Measurements from ENCODE around the gene STK36. TPM values are rescaled to one million over a fixed set of nuclear protein-coding genes. Genes with fewer than 3 reads are reported as not detected.
A peak's percentile ranks its signal among the peaks of the same experiment; 100 is the strongest.

Gene STK36
- total RNA-seq, 1 experiment from 2014 or later = 14.9 TPM

DNA sequence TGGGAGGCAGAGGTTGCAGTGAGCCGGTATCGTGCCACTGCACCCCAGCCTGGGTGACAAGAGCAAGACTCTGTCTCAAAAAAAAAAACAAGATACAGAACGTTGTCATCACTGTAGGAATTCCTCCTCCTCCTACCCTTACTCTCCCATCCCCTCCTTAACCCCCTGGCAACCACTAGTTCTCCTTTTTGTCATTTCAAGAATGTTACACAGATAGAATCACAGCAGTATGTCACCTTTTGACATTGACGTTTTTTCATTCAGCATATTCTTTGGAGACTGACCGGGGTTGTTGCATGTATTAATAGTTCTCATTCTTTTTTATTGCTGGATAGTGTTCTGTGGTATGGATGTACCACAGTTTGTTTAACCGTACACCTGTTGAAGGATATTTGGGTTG is 71.2 kb downstream of the STK36 start:
- no peak for DNase-seq (ENCODE audit: extremely low read depth, low read depth)

DNA sequence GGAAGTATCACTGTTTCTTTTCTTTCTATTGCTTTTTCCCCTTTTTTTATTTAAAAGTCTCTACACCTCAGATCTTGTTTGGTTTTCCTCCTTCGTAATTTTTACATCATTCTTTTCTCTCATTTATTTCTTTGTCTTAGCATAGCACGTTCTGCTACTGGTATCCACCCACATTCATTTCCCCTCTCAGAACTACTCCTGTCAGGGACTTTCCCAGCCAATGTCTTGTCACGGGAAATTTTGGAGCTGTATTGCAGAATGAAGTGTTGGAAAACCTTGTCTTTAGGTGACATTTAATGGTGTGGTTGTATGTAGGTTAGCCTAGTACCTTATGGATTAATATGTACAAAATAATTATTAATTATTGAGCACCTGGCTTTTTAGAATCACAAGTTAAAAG is 72.7 kb downstream of the STK36 start:
- DNase-seq (ENCODE audit: extremely low read depth, low read depth) = no peak

DNA sequence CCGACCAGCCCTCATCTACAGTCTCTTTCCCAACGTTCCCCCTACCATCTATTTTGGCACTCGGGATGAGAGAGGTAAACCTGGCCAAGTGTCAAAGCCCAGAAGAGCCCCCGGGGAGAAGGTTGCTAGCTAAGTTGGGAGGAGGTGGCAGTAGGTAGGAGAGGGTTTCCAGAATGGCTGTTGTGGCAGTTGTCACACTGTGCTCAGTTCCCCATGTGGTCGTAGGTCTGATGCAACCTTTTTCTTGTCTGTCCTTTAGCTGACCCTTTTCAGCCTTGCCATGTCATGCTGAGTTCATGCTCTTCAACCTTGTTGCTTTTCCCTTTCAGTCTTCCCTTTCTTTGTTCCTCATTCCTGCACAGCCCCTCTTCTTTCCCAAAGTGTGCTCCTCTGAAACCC is 73.3 kb downstream of the STK36 start:
- peak; percentile 39 for DNase-seq (ENCODE audit: extremely low read depth, low read depth)

- peak; percentile 12 for DNase-seq (ENCODE audit: extremely low read depth, low read depth)
These were observed 73.9 kb downstream of the STK36 start for GRCh38 chr2:218745559-218746469.

- DNase-seq (ENCODE audit: extremely low read depth, low read depth) = no peak
These were observed 74.5 kb downstream of the STK36 start for GRCh38 chr2:218746470-218746795.

DNA sequence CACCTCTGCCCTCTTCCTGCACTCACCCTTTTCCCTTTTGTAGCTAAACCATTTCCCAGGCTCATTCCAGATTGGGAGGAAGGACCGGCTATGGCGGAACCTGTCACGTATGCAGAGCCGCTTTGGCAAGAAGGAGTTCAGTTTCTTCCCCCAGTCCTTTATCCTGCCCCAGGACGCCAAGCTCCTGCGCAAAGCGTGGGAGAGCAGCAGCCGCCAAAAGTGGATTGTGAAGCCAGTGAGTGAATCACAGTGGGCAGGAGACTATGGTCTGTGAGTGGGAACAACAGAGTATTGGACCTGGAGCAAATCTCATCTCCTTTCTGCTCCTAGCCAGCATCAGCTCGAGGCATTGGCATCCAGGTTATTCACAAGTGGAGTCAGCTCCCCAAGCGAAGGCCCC is 75.1 kb downstream of the STK36 start:
- DNase-seq (ENCODE audit: extremely low read depth, low read depth) = no peak

GRCh38 chr2:218748741-218749441 is 77.0 kb downstream of the STK36 start:
- no peak for DNase-seq (ENCODE audit: extremely low read depth, low read depth)

Other genes starting within 250 kb of the STK36 start
- 11.2 and 14.6 TPM in 2 replicates for gene USP37, start 103.7 kb upstream of the STK36 start, total RNA-seq (2014; rRNA removed; shearing (Covaris generic))
- 78.5 and 85.3 TPM in 2 replicates for gene CNOT9, start 103.2 kb upstream of the STK36 start, total RNA-seq (2014; rRNA removed; shearing (Covaris generic))
- gene PLCD4, start 64.2 kb upstream of the STK36 start, total RNA-seq (2014; rRNA removed; shearing (Covaris generic)) = 2.8 and 7.6 TPM in 2 replicates
- gene ZNF142, start 12.5 kb upstream of the STK36 start, total RNA-seq (2014; rRNA removed; shearing (Covaris generic)) = 15.7 and 17.5 TPM in 2 replicates
- 32.1 and 40.2 TPM in 2 replicates for gene BCS1L, start 12.4 kb upstream of the STK36 start, total RNA-seq (2014; rRNA removed; shearing (Covaris generic))
- 33.5 and 34.9 TPM in 2 replicates for gene RNF25, start 84 bp upstream of the STK36 start, total RNA-seq (2014; rRNA removed; shearing (Covaris generic))
- 14.8 and 20.7 TPM in 2 replicates for gene TTLL4, start 38.7 kb downstream of the STK36 start, total RNA-seq (2014; rRNA removed; shearing (Covaris generic))
- 0.40 TPM in 1 of 2 replicates, not detected in the other for gene CYP27A1, start 110.1 kb downstream of the STK36 start, total RNA-seq (2014; rRNA removed; shearing (Covaris generic))
- gene PRKAG3, start 159.7 kb downstream of the STK36 start, total RNA-seq (2014; rRNA removed; shearing (Covaris generic)) = not detected in 2 replicates
- gene WNT6, start 187.7 kb downstream of the STK36 start, total RNA-seq (2014; rRNA removed; shearing (Covaris generic)) = not detected in 2 replicates
- not detected in 2 replicates for gene WNT10A, start 208.8 kb downstream of the STK36 start, total RNA-seq (2014; rRNA removed; shearing (Covaris generic))

Data from NCI-H460 (cell line).